Endothelial cell of hepatic sinusoid (primary cell): Measurements from ENCODE around the gene MRPS14.

ENCODE experiments used
- in situ Hi-C: cut with HindIII; loops from 2 replicates; pipeline ENCODE4 v1.10.0; 2017; ENCODE audit warnings: low sequenced_read_pairs

The MRPS14 gene

DNA sequence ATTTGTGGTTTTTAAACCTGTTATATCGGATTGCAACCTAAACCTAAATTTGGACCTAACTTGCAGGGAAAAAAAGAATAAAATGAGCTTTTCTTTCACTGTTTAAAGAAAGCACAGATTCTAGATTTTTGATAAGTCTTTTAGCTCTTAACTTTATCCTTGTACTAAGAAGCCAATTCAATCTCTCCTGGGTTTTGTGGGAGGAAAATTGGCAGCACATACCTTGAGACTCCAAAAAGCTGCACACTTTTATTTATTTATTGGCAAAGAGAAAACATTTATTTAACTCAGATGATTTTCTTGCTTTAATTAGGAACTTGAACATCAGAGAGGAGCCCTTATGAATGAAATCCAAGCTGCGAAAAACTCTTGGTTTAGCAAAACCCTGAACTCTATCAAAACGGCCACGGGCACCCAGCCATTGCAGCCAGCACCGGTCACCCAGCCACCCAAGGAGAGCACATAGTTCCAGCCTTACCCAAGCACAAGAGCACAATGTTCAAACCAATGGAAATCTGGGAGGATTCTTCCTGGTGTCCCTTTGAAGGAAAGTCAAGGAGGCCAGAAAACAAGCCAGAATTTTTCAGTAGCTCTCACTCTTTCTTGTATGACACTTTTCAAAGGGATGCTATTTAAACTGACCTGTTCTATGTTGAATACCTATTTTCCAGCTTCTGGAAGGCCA, 33.5 kb downstream of the MRPS14 start:
- in situ Hi-C loops = loop anchor here (25.0 kb wide), 1 partner anchor 202 kb away; no protein-coding TSS in a partner anchor

DNA sequence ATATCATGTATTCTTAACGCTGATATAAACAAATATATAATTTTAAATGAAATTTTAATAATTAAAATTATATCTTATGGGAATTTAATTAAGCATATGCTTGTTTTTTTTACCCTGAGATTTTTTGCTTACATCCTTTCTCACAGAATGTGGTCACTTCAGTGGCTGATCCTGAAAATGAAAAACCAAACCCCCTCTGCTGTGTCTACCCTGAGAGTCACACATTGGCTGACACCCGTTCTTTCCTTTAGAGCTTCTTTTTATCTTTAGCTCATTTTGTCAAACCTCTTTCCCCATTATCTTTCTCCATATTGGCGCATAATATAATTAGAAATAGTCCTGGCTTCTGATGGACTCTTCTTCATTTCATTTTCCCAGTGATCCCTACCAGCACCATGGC, 34.2 kb downstream of the MRPS14 start:
- in situ Hi-C loops = loop anchor here (25.0 kb wide), 1 partner anchor 202 kb away; no protein-coding TSS in a partner anchor

GRCh38 chr1:174988539-174988938, 34.7 kb downstream of the MRPS14 start:
- in situ Hi-C loops = loop anchor here (25.0 kb wide), 1 partner anchor 201 kb away; no protein-coding TSS in a partner anchor

- in situ Hi-C loops = loop anchor here (25.0 kb wide), 1 partner anchor 198 kb away; no protein-coding TSS in a partner anchor
These were observed 38.3 kb downstream of the MRPS14 start for GRCh38 chr1:174984952-174985351.

GRCh38 chr1:174982971-174983689, 40.1 kb downstream of the MRPS14 start:
- in situ Hi-C loops = loop anchor here (25.0 kb wide), 1 partner anchor 196 kb away; no protein-coding TSS in a partner anchor

DNA sequence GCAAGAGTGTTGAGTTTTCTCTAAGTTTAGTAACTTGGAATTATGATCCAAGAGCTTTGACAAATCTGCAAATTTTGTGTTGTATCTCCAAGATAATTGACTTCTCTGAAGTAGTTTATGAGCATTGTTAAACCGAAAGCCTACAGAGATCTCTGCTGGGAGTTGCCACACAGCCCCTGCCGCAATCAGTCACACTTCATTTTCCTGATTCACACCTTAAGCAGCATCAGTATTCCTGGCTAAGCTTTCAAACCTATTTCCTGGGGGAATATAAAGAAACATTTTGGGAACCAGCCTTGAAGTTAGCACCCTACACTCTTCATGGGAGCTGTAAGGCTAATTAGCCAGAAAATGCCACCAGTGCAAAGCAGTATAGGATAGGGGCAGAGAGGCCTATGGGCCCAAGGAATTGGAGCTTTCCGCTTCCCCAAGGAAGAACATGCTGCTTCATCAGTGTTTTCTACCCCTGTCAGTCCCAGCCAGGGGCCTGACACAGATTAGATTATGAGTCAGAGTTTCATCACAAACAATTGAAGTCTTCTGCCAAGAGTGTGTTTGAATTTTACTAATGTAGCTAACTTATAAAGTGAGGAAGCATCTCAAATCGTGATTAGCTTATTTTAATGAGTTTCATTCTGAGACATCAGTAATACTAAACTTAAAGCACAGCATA, 46.7 kb downstream of the MRPS14 start:
- in situ Hi-C loops = loop anchor here (25.0 kb wide), 1 partner anchor 189 kb away; no protein-coding TSS in a partner anchor

DNA sequence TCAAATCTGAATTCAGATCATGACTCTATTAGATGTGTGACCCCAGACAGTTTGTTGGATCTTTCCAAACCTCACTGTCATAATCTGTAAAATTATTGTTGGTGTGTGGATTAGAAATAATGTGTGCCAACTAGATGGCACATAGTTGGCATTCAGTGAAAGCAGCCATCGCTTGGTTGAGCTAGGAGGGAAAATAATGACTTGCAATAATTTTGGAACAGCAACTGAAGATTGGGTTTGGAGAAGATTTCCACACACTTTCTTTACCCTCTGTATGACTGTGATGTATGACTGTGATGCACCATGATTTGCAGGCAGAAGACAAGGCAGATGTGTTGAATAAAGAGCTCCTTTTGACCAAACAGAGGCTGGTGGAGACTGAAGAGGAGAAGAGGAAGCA, 47.5 kb downstream of the MRPS14 start:
- in situ Hi-C loops = loop anchor here (25.0 kb wide), 1 partner anchor 188 kb away; no protein-coding TSS in a partner anchor

GRCh38 chr1:174974711-174975119, 48.5 kb downstream of the MRPS14 start:
- in situ Hi-C loops = loop anchor here (25.0 kb wide), 1 partner anchor 187 kb away; no protein-coding TSS in a partner anchor

GRCh38 chr1:174971902-174972301, 51.3 kb downstream of the MRPS14 start:
- in situ Hi-C loops = no loop called here

DNA sequence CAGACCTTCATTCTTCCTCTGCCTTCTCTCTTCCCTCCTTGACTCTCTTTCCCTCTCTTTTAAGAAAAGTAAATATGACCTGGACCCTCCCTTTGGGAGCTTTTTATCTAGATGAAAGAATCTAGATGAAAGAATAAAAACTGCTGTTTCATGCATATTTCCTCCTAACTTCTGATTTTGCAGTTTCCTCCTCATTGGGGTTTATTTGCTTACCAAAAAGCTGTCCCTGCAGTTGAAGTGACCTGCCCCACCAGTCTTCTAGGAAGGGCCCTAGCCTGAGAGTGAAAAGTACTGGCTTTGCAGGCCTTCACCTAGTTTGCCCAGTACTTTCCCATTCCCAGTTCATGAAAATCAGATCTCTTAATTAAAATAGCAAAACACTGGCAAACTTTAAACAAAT, 51.8 kb downstream of the MRPS14 start:
- in situ Hi-C loops = no loop called here

DNA sequence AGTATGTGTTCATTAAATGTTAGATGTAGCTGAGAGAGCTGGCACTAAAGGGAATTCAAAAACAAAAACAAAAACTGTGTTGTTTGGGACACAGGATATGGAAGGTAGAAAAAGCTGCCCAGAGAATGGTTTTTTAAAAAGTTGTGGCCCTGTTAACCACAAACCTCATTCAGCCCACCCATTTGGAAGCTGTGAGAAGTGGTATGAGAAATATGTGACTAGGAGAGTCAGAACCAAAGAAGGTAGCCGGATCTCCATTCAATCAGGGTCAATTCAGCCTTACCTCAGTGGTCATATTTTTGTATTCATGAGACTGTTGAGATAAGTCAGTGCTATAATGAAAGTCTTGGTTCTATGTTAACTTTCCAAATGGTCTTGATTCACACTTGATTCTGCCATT, 53.2 kb downstream of the MRPS14 start:
- in situ Hi-C loops = no loop called here

GRCh38 chr1:174968750-174969244, 54.4 kb downstream of the MRPS14 start:
- in situ Hi-C loops = no loop called here

GRCh38 chr1:174967845-174968705, 55.1 kb downstream of the MRPS14 start:
- in situ Hi-C loops = no loop called here

GRCh38 chr1:174966008-174966572, 57.1 kb downstream of the MRPS14 start:
- in situ Hi-C loops = no loop called here

GRCh38 chr1:174965362-174966007, 57.7 kb downstream of the MRPS14 start:
- in situ Hi-C loops = no loop called here

DNA sequence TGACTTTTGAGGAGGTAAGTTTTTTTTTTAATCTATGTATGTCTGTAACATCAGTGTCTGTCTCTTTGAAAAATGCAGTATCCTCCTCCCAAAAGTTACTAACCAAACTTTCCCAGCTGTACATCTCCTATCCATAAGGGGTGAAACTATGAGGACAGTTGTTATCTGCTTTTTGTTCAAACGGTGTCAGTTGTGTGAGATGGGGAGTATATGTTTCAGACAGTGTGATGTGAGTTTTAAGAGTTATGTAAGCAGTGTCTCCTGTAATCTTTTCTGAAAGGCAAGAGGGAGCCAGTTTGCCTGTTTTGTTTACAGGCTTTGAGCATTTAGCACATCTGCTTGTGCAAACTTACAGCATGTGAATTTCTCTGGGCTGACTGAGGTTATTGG, 58.3 kb downstream of the MRPS14 start:
- in situ Hi-C loops = no loop called here

DNA sequence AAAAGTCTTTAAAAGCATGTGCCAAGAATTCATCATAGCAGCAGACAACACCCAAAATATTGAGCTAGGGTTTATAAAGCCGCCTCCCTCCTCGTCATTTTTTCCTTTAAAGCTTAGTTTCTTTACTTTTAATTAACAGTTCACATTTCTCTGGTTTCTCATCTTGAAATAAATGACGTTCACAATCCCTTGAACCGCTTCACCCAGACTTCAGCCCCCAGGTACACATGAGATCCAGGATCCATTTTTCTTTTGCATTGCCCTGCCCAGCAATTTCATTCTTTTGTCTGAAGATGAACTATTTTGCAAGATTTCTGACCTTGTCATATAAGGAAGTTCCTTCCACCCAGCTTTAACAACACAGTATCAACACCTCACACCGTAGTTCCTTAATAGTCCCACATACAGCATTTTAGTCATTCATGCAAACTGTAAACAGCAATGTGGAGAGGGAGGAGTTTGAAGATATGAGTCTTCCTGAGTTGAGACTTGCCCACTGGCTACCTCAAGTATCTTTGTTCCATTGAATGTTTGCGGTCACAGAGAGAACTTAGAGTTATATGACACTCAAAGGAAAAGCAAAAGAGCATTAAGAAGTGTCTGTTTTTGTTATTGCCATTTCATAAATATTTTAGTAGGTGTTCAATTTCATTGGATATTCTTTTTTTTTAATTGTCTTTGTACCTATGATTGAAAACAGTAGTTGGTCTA, 58.8 kb downstream of the MRPS14 start:
- in situ Hi-C loops = no loop called here

DNA sequence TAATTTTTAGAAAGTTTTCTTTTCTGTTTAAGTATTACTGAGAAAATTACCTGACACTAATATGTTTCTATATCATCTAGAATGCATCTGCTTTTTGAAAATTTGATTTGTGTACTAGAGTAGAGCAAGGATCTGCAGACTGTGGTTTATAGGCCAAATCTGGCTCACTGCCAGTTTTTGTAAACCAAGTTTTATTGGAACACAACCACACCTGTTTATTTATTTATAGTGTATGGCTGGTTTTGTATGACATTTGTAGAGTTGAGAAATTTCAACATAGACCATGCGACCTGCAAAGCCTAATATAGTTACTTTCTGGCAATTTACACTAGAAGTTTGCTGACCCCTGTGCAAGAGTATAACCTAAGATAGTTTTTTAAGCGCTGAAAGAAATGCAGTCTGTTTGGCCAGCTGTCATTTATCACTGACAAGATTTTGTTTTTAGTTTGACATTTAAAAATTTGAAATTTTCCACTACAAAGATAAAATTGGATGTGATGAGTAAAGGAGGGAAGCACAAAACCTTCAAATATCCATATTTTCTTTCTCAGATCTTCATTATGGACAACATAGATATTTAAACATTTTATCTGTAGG, 59.6 kb downstream of the MRPS14 start:
- in situ Hi-C loops = no loop called here
